Psoas muscle (tissue), 8 donors: ENCODE data around the gene SLC43A2. TPM values are rescaled to one million over a fixed set of nuclear protein-coding genes. Genes with fewer than 3 reads are reported as not detected.
A peak's percentile ranks its signal among the peaks of the same experiment; 100 is the strongest.

Experiments used
- ATAC-seq, 4 donors: fragments of 200-7000 bp; cut with Tn5 transposase; one replicate each; pipeline ENCODE4 v1.9.1; 2020; ENCODE audit warnings: moderate library complexity in 3 of 4, mild to moderate bottlenecking in 2 of 4
- DNase-seq, 2 donors: peaks; one replicate each; pipeline ENCODE4 v3.0.0-alpha.2; 2020
- H3K27ac ChIP-seq: fragments of 200-600 bp; one replicate; pipeline ENCODE4 v1.8.0; 2022
- H3K27me3 ChIP-seq, 3 donors: fragments of 200-600 bp in 1 of 3; one replicate each; pipeline versions ENCODE4 v1.6.1 to v1.8.0; 2013 to 2022; ENCODE audit warnings: low read length in 2 of 3, mild to moderate bottlenecking in 2 of 3, moderate library complexity in 1 of 3; ENCODE audit not compliant: insufficient read depth in 3 of 3
- H3K36me3 ChIP-seq, 2 donors: fragments of 200-600 bp in 1 of 2; one replicate each; pipeline versions ENCODE4 v1.6.1 to v1.8.0; 2013 to 2022; ENCODE audit warnings: low read depth in 1 of 2, mild to moderate bottlenecking in 1 of 2, moderate library complexity in 1 of 2; ENCODE audit not compliant: insufficient read depth in 1 of 2
- H3K4me1 ChIP-seq: fragments of 200-600 bp; one replicate; pipeline ENCODE4 v1.8.0; 2022
- H3K4me3 ChIP-seq: fragments of 200-600 bp; one replicate; pipeline ENCODE4 v1.8.0; 2022; ENCODE audit warnings: mild to moderate bottlenecking
- H3K9me3 ChIP-seq: fragments of 200-600 bp; one replicate; pipeline ENCODE4 v1.8.0; 2022
- WGBS, 3 donors: extraction: QIAGEN DNeasy Blood & Tissue Kit; methylation state at CpG; one replicate each; pipeline versions ENCODE4 v1.1.6 to v1.1.7; 2013; 5-methylcytosine and 5-hydroxymethylcytosine counted together
- intact Hi-C, 2 donors: fragments of 100-400 bp; cut with DNase I; formaldehyde crosslinking; loops; one replicate each; pipeline versions ENCODE4 v1.11.0 to v1.14.2; 2022
- polyA plus RNA-seq, 3 donors: library from polyadenylated mRNA; stranded (reverse); fragments of 200-250 nt; gene quantifications; one replicate each; pipeline ENCODE4 v1.2.3, GENCODE V29; 2013
- total RNA-seq, 4 donors: library from RNA; stranded (reverse); fragmentation: NEBNext Ultra II Directional in 2 of 4; extraction: Animal tissue kit (Norgen Biotek cat#: 25700) in 2 of 4; gene quantifications; one replicate each; pipeline versions ENCODE4 v1.2.1 to v1.2.4, GENCODE V29; 2021 to 2023
- TF ChIP-seq, protein P1 (sequence below): fragments of 200-600 bp; IDR thresholded peaks from one replicate; pipeline ENCODE4 v1.8.0; 2022; ENCODE audit warnings: antibody characterized with exemption
- donor health status: healthy with polysubstance abuse.
- donor health status: DM: no; HTN: no; CAD: no; lungs with moderate emphysema.
- donor health status: Bipolar disorder and iron deficiency.
- donor health status: healthy.
- donor health status: DM: yes; HTN: yes; CAD: no.
- donor health status: DM: no; HTN: no; CAD: no.
- donor health status: DM: no; HTN: no; CAD: no.
- donor health status: DM: yes; HTN: yes; CAD: no.

Gene SLC43A2
- total and polyA plus RNA-seq, 7 donors: 9.5 to 70.5 (median 21.7) TPM

DNA sequence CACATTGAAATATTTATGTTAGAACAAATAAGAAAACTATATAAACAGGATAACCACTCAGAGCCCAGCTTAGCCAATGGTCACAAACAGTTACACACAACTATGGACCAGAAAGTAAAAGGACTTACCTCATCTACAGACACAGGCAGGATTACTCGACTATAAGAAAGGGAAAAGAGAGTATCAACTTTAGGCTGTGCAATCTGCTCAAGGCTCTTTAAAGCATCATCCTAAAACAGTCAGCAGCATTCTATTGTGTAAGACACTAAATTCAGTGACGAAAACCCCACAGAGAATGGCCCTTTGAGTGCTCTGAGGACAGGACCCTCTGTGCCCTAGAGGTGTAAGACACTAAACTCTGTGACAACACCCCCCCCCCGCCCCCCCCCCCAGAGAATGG is 70.2 kb downstream of the SLC43A2 start:
- Histone ChIP-seq H3K36me3 (peaks cover 0 to 24% of the 10 kb centered on the region in 2 donors), H3K27ac (no peak overlapping the region), H3K9me3 (no peaks in the 10 kb centered on the region), H3K4me3 (no peak overlapping the region), H3K4me1 (peaks cover 17% of the 10 kb centered on the region), H3K27me3 (no peaks in the 10 kb centered on the region)
- no peak for ATAC-seq
- WGBS, 3 donors: 68 to 87% (median 73%) methylated on average over 2 to 3 of the region's 3 CpGs
- intact Hi-C loops: no loop called here
- TF ChIP-seq, protein P1, sequence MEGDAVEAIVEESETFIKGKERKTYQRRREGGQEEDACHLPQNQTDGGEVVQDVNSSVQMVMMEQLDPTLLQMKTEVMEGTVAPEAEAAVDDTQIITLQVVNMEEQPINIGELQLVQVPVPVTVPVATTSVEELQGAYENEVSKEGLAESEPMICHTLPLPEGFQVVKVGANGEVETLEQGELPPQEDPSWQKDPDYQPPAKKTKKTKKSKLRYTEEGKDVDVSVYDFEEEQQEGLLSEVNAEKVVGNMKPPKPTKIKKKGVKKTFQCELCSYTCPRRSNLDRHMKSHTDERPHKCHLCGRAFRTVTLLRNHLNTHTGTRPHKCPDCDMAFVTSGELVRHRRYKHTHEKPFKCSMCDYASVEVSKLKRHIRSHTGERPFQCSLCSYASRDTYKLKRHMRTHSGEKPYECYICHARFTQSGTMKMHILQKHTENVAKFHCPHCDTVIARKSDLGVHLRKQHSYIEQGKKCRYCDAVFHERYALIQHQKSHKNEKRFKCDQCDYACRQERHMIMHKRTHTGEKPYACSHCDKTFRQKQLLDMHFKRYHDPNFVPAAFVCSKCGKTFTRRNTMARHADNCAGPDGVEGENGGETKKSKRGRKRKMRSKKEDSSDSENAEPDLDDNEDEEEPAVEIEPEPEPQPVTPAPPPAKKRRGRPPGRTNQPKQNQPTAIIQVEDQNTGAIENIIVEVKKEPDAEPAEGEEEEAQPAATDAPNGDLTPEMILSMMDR: no peak
- DNase-seq: no peak

DNA sequence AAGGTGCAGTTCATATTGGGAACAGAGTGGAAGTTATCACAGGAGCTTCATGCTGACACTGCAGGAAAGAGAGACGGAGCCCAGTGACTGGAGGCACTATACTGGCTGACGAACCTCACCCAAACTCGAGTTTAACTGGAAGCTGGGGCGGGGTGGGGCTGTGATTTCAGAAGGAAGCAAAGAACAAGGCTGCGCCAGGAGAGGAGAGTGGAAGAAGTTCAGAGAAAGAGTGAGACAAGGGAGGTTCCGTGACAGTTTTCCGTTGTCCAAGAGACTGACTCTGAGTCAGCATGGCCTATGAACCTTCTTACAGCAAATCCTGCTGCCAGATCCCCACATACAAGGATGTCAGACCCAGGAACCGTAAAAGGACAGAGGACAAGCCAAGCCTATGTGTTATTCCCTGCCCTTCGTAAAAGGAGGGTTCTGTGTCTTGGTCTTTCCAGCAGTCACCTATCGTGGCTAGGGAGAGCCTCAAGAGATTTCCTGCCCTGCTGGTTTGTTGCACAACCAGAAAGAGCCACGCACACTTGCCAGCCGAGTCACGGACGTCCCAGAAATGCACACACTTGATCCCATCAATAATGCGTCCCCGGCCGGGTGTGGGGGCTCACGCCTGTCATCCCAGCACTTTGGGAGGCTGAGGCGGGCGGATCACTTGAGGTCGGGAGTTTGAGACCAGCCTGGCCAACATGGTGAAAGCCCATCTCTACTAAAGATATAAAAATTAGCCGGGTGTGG is 71.1 kb downstream of the SLC43A2 start:
- peak in 1 of 2 donors; percentile 42 for DNase-seq
- ATAC-seq: no peak
- Histone ChIP-seq H3K27ac (no peak overlapping the region), H3K4me1 (peaks cover 17% of the 10 kb centered on the region), H3K27me3 (no peaks in the 10 kb centered on the region), H3K4me3 (no peak overlapping the region), H3K36me3 (peaks cover 0 to 33% of the 10 kb centered on the region in 2 donors), H3K9me3 (no peaks in the 10 kb centered on the region)
- TF ChIP-seq, protein P1: no peak
- WGBS, 3 donors: 83 to 89% (median 88%) methylated on average over 19 to 22 of the region's 22 CpGs
- intact Hi-C loops: no loop called here

DNA sequence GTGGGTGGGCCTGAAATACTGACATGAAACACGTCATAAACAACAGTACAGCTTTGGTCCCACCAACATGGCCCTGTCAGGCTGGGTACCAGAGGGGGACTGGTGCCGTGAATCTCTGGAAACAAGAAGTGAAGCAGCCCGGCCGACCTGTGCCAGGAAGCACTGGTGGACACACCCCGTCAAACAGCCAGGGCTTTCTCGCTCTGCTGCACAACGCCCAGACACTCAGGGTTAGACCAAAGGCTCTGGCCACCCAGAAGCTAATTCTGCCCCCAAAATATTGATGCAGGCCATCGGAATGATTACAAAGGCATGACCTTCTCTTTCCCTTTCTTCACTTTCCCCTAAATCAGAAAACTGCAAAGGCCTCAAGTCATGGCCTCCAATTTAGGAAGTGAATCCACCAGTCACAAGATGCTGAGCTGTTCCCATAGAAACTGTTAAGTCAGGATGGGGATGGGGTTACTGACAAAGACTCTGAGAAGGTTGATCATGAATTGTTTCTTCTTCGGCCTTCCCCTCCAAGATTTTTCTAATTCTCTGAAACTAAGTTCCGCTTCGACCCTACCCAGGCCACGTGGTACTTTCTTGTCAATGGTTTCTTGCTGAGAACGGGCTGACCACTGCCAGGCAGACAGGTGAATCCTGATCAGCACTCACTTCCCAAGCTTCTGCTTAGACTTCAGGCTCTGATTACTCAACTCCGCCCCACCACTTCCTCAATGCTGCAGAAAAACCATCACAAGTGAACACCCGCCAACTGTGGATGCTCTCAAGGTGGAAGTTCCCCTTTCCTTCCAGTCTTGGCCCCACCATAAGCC is 72.8 kb downstream of the SLC43A2 start:
- TF ChIP-seq, protein P1: no peak
- Histone ChIP-seq H3K36me3 (peaks cover 4 to 49% of the 10 kb centered on the region in 2 donors), H3K27me3 (no peaks in the 10 kb centered on the region), H3K4me1 (peaks cover 11% of the 10 kb centered on the region), H3K4me3 (no peak overlapping the region), H3K27ac (no peak overlapping the region), H3K9me3 (no peaks in the 10 kb centered on the region)
- DNase-seq (peak in 1 of 2 donors; percentile 28), ATAC-seq (peak in 1 of 4 donors; percentile 28)
- intact Hi-C loops: no loop called here
- WGBS, 3 donors: 78 to 81% (median 81%) methylated on average over 15 of the region's 15 CpGs

DNA sequence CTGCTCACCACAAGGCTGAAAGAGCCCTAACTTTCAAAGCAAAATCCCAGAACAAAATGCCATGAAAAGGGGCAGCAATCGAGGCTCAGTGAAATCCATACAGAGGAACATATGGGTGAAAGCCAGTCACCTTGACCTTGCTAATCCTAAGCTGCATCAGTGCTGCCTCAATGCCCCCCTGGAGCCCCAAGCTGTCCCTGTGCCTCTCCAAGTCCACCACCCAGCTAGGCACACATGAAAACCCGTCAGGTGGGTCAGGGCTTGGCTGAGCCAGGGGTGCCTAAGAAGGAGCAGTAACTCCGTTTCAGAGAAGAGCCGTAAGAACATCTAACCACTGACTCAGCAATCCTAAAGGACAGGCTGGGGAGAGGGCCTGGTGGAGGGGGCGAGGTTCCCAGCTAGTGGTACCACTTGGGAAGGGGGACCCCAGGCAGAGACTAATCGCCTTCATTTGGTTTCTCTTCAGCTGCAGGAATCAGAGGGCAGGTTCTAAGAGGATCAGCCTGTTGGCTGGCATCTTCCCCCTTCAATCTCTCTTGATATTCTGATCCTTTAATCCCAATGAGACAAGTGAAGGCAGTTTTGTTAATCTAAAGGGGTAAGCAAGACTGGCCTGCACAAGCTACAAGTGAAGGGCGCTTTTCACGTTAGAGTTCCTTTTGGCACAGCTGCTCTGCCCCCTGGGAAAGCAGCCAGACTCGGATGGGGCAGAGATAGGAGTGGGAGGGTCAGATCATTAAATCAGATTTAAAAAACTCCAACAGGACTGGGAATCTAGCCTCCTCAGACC is 73.7 kb downstream of the SLC43A2 start:
- Histone ChIP-seq H3K27me3 (no peaks in the 10 kb centered on the region), H3K36me3 (peaks cover 4 to 59% of the 10 kb centered on the region in 2 donors), H3K27ac (no peak overlapping the region), H3K9me3 (no peaks in the 10 kb centered on the region), H3K4me1 (peaks cover 2% of the 10 kb centered on the region), H3K4me3 (no peak overlapping the region)
- ATAC-seq: no peak
- 71 to 82% (median 72%) methylated on average over 9 of the region's 9 CpGs for WGBS, 3 donors
- intact Hi-C loops: no loop called here
- no peak for DNase-seq
- TF ChIP-seq, protein P1: no peak
